ENCODE data around the gene YPEL1. TPM values are rescaled to one million over a fixed set of nuclear protein-coding genes. Genes with fewer than 3 reads are reported as not detected.

The YPEL1 gene
- total and polyA plus RNA-seq, 10 of the 15 experiments (the other 5 are each of a cell fraction or from before 2014, with no cell fraction given): 0.13 to 5.0 (median 1.6) TPM

GRCh38 chr22:21700822-21701221 lies 34.8 kb downstream of the YPEL1 start:
- H3K27ac ChIP-seq (ENCODE audit: control insufficient read depth, insufficient read depth): no peak overlapping the region
- intact Hi-C loops (cut with micrococcal nuclease; ENCODE audit: unreplicated experiment): no loop called here
- WGBS (ENCODE audit: insufficient coverage, insufficient replicate concordance, low lambda C conversion rate, missing lambda C conversion rate): 67% methylated on average over 6 of the region's 6 CpGs

More at GRCh38 chr22:21700822-21701221, 34.8 kb downstream of the YPEL1 start:
- Histone ChIP-seq H3K36me3 (ENCODE audit: control insufficient read depth in 2 of 2, insufficient read depth in 2 of 2, low read length in 1 of 2) (peaks cover 3 to 7% of the 10 kb centered on the region in 2 experiments; a peak in 3 of 4 replicates), H4K20me1 (ENCODE audit: control insufficient read depth, insufficient read depth) (no peaks in the 10 kb centered on the region), H3K4me1 (ENCODE audit: control insufficient read depth, insufficient read depth, low read length) (no peaks in the 10 kb centered on the region), H3K79me2 (ENCODE audit: control insufficient read depth, insufficient read depth, low read length) (no peaks in the 10 kb centered on the region), H2AFZ (ENCODE audit: control insufficient read depth, low read depth, low read length) (no peak overlapping the region), H3K9me3 (replicated peaks; ENCODE audit: control insufficient read depth, insufficient read depth, low read length) (no peaks in the 10 kb centered on the region), H3K4me2 (ENCODE audit: control insufficient read depth, insufficient read depth) (no peak overlapping the region), H3K27me3 (replicated peaks in 1 of 2; ENCODE audit: control insufficient read depth in 2 of 2, insufficient read depth in 2 of 2, low read length in 1 of 2) (no peaks in the 10 kb centered on the region), H3K9ac (ENCODE audit: control insufficient read depth, insufficient read depth, low read length) (no peak overlapping the region), H3K4me3 (no peak overlapping the region)
- DNase-seq (ENCODE audit: low read depth, low spot score) (no peak), ATAC-seq (no peak), FAIRE-seq (no peak)
- BruUV-seq (replicated peaks): no TSS peak
- POLR2A ChIA-PET: interaction anchor here (0.5 kb wide), 1 partner anchor 10 kb away, joined by 3 read pairs; no protein-coding TSS in a partner anchor
- RAD21 ChIA-PET (ENCODE audit: unreplicated experiment): no interaction called here
- in situ Hi-C loops (cut with MboI): loop anchor here (25.0 kb wide), 1 partner anchor 1211 kb away; no protein-coding TSS in a partner anchor
- SMC1A ChIA-PET (ENCODE audit: uncharacterized antibody, unreplicated experiment): interaction anchor here (1.2 kb wide), 1 partner anchor 238 kb away, joined by 4 read pairs; no protein-coding TSS in a partner anchor
- TF ChIP-seq MTA2 (IDR thresholded peaks at IDR 0.05; ENCODE audit: low read depth) (no peak), WRNIP1 (IDR thresholded peaks at IDR 0.05; ENCODE audit: borderline replicate concordance, low read depth, low read length) (no peak), JUNB (IDR thresholded peaks at IDR 0.05) (no peak), BCL11A (IDR thresholded peaks at IDR 0.05; ENCODE audit: low read depth, low read length) (no peak), POLR2AphosphoS5 (IDR thresholded peaks at IDR 0.05; ENCODE audit: low read length) (no peak), ZNF384 (IDR thresholded peaks at IDR 0.05; ENCODE audit: borderline replicate concordance, low read depth, low read length) (no peak), IKZF2 (IDR thresholded peaks at IDR 0.05) (no peak), SMAD5 (IDR thresholded peaks at IDR 0.05; ENCODE audit: low read depth) (no peak), CREB1 (IDR thresholded peaks at IDR 0.05; ENCODE audit: low read depth) (no peak), IKZF1 (conservative IDR thresholded peaks at IDR 0.05) (no peak), ZNF274 (IDR thresholded peaks at IDR 0.05; ENCODE audit: insufficient read depth, insufficient read length) (no peak), MXI1 (IDR thresholded peaks at IDR 0.05; ENCODE audit: low read depth, low read length) (no peak)
- TF ChIP-seq, protein P1, sequence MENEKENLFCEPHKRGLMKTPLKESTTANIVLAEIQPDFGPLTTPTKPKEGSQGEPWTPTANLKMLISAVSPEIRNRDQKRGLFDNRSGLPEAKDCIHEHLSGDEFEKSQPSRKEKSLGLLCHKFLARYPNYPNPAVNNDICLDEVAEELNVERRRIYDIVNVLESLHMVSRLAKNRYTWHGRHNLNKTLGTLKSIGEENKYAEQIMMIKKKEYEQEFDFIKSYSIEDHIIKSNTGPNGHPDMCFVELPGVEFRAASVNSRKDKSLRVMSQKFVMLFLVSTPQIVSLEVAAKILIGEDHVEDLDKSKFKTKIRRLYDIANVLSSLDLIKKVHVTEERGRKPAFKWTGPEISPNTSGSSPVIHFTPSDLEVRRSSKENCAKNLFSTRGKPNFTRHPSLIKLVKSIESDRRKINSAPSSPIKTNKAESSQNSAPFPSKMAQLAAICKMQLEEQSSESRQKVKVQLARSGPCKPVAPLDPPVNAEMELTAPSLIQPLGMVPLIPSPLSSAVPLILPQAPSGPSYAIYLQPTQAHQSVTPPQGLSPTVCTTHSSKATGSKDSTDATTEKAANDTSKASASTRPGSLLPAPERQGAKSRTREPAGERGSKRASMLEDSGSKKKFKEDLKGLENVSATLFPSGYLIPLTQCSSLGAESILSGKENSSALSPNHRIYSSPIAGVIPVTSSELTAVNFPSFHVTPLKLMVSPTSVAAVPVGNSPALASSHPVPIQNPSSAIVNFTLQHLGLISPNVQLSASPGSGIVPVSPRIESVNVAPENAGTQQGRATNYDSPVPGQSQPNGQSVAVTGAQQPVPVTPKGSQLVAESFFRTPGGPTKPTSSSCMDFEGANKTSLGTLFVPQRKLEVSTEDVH (IDR thresholded peaks at IDR 0.05; ENCODE audit: low read depth, partially characterized antibody): no peak
- TF ChIP-seq, protein P2, sequence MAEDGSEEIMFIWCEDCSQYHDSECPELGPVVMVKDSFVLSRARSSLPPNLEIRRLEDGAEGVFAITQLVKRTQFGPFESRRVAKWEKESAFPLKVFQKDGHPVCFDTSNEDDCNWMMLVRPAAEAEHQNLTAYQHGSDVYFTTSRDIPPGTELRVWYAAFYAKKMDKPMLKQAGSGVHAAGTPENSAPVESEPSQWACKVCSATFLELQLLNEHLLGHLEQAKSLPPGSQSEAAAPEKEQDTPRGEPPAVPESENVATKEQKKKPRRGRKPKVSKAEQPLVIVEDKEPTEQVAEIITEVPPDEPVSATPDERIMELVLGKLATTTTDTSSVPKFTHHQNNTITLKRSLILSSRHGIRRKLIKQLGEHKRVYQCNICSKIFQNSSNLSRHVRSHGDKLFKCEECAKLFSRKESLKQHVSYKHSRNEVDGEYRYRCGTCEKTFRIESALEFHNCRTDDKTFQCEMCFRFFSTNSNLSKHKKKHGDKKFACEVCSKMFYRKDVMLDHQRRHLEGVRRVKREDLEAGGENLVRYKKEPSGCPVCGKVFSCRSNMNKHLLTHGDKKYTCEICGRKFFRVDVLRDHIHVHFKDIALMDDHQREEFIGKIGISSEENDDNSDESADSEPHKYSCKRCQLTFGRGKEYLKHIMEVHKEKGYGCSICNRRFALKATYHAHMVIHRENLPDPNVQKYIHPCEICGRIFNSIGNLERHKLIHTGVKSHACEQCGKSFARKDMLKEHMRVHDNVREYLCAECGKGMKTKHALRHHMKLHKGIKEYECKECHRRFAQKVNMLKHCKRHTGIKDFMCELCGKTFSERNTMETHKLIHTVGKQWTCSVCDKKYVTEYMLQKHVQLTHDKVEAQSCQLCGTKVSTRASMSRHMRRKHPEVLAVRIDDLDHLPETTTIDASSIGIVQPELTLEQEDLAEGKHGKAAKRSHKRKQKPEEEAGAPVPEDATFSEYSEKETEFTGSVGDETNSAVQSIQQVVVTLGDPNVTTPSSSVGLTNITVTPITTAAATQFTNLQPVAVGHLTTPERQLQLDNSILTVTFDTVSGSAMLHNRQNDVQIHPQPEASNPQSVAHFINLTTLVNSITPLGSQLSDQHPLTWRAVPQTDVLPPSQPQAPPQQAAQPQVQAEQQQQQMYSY (CRISPR knock-in tag; IDR thresholded peaks at IDR 0.05): no peak
- CTCF ChIA-PET: interaction anchor here (0.8 kb wide), 1 partner anchor 13 kb away, joined by 3 read pairs; no protein-coding TSS in a partner anchor

All from GM12878 (cell line).